Pancreas (tissue), 10 donors: ENCODE results near the gene NBR1. TPM values are rescaled to one million over a fixed set of nuclear protein-coding genes. Genes with fewer than 3 reads are reported as not detected.
"Not testable (repeated sequence)": the region's sequence is repeated elsewhere in the genome, so short reads cannot be mapped to it uniquely, and the experiment has no call there.

Experiments used
- ATAC-seq, 4 donors: fragments of 200-7000 bp; cut with Tn5 transposase; one replicate each; pipeline versions ENCODE4 v1.8.0 to v1.9.1; 2020; ENCODE audit warnings: mild to moderate bottlenecking in 4 of 4, moderate library complexity in 4 of 4
- DNase-seq, 6 donors: peaks; one replicate each; pipeline ENCODE4 v3.0.0-alpha.2; 2020
- FAIRE-seq: peaks from 2 replicates; lab custom pipeline; 2012; peaks lifted over from hg19 to GRCh38; lab: Jason Lieb, UNC
- H3K27ac ChIP-seq, 4 donors: fragments of 200-600 bp; sonication (generic); 1 replicate in 3 of 4; 2 replicates in 1 of 4; pipeline versions ENCODE4 v1.5.0 to v1.8.0; 2020
- H3K27me3 ChIP-seq, 4 donors: fragments of 200-600 bp; one replicate each; pipeline ENCODE4 v1.8.0; 2021
- H3K36me3 ChIP-seq, 3 donors: fragments of 200-600 bp; sonication (generic) in 1 of 3; one replicate each; pipeline versions ENCODE4 v1.5.0 to v1.8.0; 2020 to 2021
- H3K4me1 ChIP-seq, 3 donors: fragments of 200-600 bp; one replicate each; pipeline ENCODE4 v1.8.0; 2021
- H3K4me3 ChIP-seq, 4 donors: fragments of 200-600 bp; sonication (generic) in 2 of 4; one replicate each; pipeline versions ENCODE4 v1.5.0 to v1.8.0; 2020 to 2021
- H3K9me3 ChIP-seq, 4 donors: fragments of 200-600 bp; one replicate each; pipeline ENCODE4 v1.8.0; 2021
- CTCF ChIP-seq, 4 donors: fragments of 200-600 bp; sonication (generic) in 3 of 4; IDR thresholded peaks; one replicate each; pipeline versions ENCODE4 v1.5.0 to v1.8.0; 2021; ENCODE audit warnings: antibody characterized with exemption in 4 of 4
- WGBS, 2 donors: extraction: QIAGEN DNeasy Blood & Tissue Kit; methylation state at CpG; one replicate each; pipeline ENCODE4 v1.1.7; 2013; 5-methylcytosine and 5-hydroxymethylcytosine counted together
- intact Hi-C, 3 donors: fragments of 100-400 bp; cut with DNase I; formaldehyde crosslinking; loops; one replicate each; pipeline versions ENCODE4 v1.11.1 to v1.14.2; 2022
- polyA plus RNA-seq, 2 donors: library from polyadenylated mRNA; stranded (reverse); fragments of 200-250 nt; gene quantifications; one replicate each; pipeline ENCODE4 v1.2.3, GENCODE V29; 2013
- total RNA-seq, 6 donors: library from RNA; stranded (reverse); fragmentation: NEBNext Ultra II Directional in 4 of 6; extraction: Animal tissue kit (Norgen Biotek cat#: 25700) in 4 of 6; gene quantifications; one replicate each; pipeline versions ENCODE4 v1.2.1 to v1.2.4, GENCODE V29; 2021 to 2023
- donor health status: healthy with polysubstance abuse.
- donor health status: DM: no; HTN: no; CAD: no; lungs with moderate emphysema.
- donor health status: DM: no; HTN: no; CAD: no.
- donor health status: control.
- donor health status: control.
- donor health status: Bipolar disorder and iron deficiency.
- donor health status: DM: yes; HTN: yes; CAD: no.
- donor health status: DM: no; HTN: no; CAD: no.
- donor health status: DM: no; HTN: no; CAD: no.
- donor health status: DM: yes; HTN: yes; CAD: no.

Gene NBR1
- total and polyA plus RNA-seq, 8 donors, result 15.5 to 54.0 (median 31.4) TPM

- no peak for FAIRE-seq
- intact Hi-C loops, result no loop called here
- no peaks in the 10 kb centered on the region for H3K27me3 ChIP-seq
- no peaks in the 10 kb centered on the region for H3K36me3 ChIP-seq
- H3K27ac ChIP-seq, result no peak overlapping the region
- peaks cover 5 to 13% (median 7%) of the 10 kb centered on the region in 3 donors for H3K4me1 ChIP-seq
- no peak for ATAC-seq
- H3K4me3 ChIP-seq, result no peak overlapping the region
- TF ChIP-seq CTCF (IDR thresholded peaks at IDR 0.05), result no peak
- DNase-seq, result peak in 2 of 6 donors; percentile 46 to 82
- H3K9me3 ChIP-seq, result no peaks in the 10 kb centered on the region
- WGBS, 2 donors, result 95 to 97% methylated on average over 19 to 24 of the region's 24 CpGs
Measured at GRCh38 chr17:43126911-43127290, 44.1 kb upstream of the NBR1 start.

GRCh38 chr17:43127333-43127876 is 43.6 kb upstream of the NBR1 start:
- H3K27me3 ChIP-seq, ATAC-seq, H3K36me3 ChIP-seq, H3K9me3 ChIP-seq, intact Hi-C loops, H3K4me3 ChIP-seq, FAIRE-seq, DNase-seq, H3K27ac ChIP-seq: not testable (repeated sequence)
- H3K4me1 ChIP-seq, result peaks cover 5 to 13% (median 7%) of the 10 kb centered on the region in 3 donors
- WGBS, 2 donors, result 88 to 92% methylated on average over 6 of the region's 6 CpGs

GRCh38 chr17:43129671-43130010 is 41.4 kb upstream of the NBR1 start:
- no peak for TF ChIP-seq CTCF (IDR thresholded peaks at IDR 0.05)
- FAIRE-seq, result no peak
- intact Hi-C loops, result no loop called here
- no peak for DNase-seq
- Histone ChIP-seq H3K27ac (peak overlapping the region; percentile 63 to 89 (median 74)), H3K4me3 (peak overlapping the region in 2 of 4 donors; percentile 29 to 40), H3K36me3 (no peaks in the 10 kb centered on the region), H3K27me3 (no peaks in the 10 kb centered on the region), H3K4me1 (peaks cover 3 to 13% (median 5%) of the 10 kb centered on the region in 3 donors), H3K9me3 (no peaks in the 10 kb centered on the region)
- no peak for ATAC-seq
- 14 to 15% methylated on average over 11 of the region's 11 CpGs for WGBS, 2 donors

GRCh38 chr17:43132117-43132516 is 38.9 kb upstream of the NBR1 start:
- intact Hi-C loops, result no loop called here
- DNase-seq (no peak), ATAC-seq (no peak), FAIRE-seq (no peak)
- H3K4me3 ChIP-seq, result no peak overlapping the region
- 77 to 88% methylated on average over 2 of the region's 2 CpGs for WGBS, 2 donors
- no peak overlapping the region for H3K27ac ChIP-seq
- no peaks in the 10 kb centered on the region for H3K27me3 ChIP-seq
- no peaks in the 10 kb centered on the region for H3K36me3 ChIP-seq
- no peak for TF ChIP-seq CTCF (IDR thresholded peaks at IDR 0.05)
- H3K9me3 ChIP-seq, result no peaks in the 10 kb centered on the region
- peaks cover 3 to 7% (median 5%) of the 10 kb centered on the region in 3 donors for H3K4me1 ChIP-seq

- H3K4me1 ChIP-seq, H3K9me3 ChIP-seq, H3K27ac ChIP-seq, FAIRE-seq, DNase-seq, ATAC-seq, intact Hi-C loops, H3K36me3 ChIP-seq, H3K4me3 ChIP-seq, H3K27me3 ChIP-seq: not testable (repeated sequence)
- WGBS, 2 donors, result 94 to 98% methylated on average over 5 of the region's 5 CpGs
Measured at GRCh38 chr17:43133439-43133838, 37.6 kb upstream of the NBR1 start.

- Histone ChIP-seq H3K36me3 (no peaks in the 10 kb centered on the region), H3K4me3 (no peak overlapping the region), H3K27ac (no peak overlapping the region), H3K27me3 (no peaks in the 10 kb centered on the region), H3K9me3 (no peaks in the 10 kb centered on the region), H3K4me1 (no peaks in the 10 kb centered on the region)
- no peak for FAIRE-seq
- intact Hi-C loops, result no loop called here
- DNase-seq, result no peak
- ATAC-seq, result no peak
- TF ChIP-seq CTCF (IDR thresholded peaks at IDR 0.05), result no peak
- WGBS, 2 donors, result 94 to 96% methylated on average over 25 of the region's 25 CpGs
Measured at GRCh38 chr17:43134774-43135453, 36.1 kb upstream of the NBR1 start.
